Right lung (tissue), 5 donors: ENCODE measurements around the gene HPCAL1. TPM values are rescaled to one million over a fixed set of nuclear protein-coding genes. Genes with fewer than 3 reads are reported as not detected.

ENCODE experiments used
- DNase-seq, 2 donors: peaks; one replicate each; pipeline ENCODE4 v3.0.0-alpha.2; 2013
- polyA plus RNA-seq, 5 donors: library from polyadenylated mRNA; unstranded; fragments of 120-200 nt; gene quantifications; one replicate each; pipeline versions ENCODE4 v1.2.1 to v1.2.3, GENCODE V29; 2013; ENCODE audit warnings: inconsistent platforms in 1 of 5, low replicate concordance in 1 of 5; ENCODE audit not compliant: insufficient read length in 5 of 5, insufficient read depth in 1 of 5

HPCAL1 gene
- polyA plus RNA-seq, 5 donors: 48.4 to 95.0 (median 72.2) TPM

DNA sequence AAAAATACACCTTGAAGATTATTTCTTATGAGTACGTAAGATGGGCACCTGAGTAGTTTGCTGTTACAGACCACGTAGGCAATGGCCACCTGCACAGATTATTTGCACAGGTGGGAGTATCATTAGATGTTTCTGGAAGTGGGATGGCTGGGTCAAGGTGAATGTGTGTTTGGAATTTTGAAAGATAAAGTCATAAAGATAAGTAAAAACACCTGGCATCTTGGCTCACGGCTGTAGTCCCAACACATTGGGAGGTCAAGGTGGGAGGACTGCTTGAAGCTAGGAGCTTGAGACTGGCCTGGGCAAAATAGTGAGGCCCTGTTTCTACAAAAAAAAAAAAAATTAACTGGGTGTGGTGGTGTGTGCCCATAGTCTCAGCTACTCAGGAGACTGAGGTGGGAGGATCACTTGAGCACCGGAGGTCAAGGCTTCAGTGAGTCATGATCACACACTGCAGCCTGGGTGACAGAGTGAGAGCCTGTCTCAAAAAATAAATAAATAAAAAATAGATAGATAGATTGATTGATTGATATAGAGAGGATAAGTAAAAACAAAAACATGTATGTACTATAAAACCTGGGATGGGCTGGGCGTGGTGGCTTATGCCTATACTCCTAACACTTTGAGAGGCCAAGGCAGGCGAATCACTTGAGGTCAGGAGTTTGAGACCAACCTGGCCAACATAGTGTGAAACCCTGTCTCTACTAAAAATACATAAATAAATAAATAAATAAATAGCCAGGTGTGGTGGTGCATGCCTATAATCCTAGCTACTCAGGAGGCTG is 115.0 kb downstream of the HPCAL1 start:
- no peak for DNase-seq

- DNase-seq: no peak
Measured at GRCh38 chr2:10419553-10420257, 117.0 kb downstream of the HPCAL1 start.

DNA sequence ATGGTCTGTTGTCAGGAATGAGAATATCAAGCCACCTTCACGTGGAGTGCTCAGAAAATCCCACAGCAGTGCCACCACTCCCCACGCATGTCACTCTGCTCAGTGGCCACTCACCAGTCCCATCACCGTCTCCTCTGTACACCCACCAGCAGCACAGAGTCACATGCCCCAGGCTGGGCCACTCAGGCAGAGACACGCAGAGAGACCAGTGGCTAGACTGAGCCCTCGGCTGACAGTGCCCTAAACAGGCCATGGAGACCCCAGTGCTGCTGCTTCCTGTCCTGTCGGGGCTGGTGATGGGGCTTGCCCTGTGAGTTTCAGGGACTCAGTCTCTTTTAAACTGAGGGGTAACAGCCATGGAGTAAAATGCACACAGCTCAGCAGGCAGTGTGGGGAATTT is 119.5 kb downstream of the HPCAL1 start:
- DNase-seq: no peak

DNA sequence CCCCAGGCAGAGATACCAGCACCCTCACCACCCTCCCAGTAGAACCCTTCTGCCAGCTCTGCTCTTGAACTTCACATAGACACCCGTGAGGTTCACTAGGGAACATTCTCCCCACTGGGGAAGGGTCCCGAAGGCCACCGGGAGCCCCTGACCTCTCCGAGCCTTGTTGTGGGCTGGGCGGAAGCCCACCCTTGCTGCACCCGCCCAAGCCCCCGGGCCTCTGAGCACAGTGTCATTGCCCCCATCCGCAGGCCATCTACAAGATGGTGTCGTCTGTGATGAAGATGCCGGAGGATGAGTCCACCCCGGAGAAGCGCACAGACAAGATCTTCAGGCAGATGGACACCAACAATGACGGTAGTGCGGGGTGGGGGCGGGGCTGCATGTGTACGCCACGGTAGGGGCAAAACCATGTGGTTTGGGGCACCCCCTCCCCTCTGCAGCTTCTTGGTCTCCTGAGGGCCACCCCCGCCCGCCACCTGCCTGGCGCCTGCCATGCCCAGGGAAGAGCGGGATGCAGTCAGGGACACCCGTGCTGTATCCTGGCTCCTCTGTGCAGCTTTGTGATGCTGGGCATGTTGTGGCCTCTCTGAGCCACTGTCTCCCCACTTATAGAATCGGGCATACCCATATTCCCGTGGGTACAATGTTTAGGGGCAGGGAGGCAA is 120.2 kb downstream of the HPCAL1 start:
- no peak for DNase-seq

DNA sequence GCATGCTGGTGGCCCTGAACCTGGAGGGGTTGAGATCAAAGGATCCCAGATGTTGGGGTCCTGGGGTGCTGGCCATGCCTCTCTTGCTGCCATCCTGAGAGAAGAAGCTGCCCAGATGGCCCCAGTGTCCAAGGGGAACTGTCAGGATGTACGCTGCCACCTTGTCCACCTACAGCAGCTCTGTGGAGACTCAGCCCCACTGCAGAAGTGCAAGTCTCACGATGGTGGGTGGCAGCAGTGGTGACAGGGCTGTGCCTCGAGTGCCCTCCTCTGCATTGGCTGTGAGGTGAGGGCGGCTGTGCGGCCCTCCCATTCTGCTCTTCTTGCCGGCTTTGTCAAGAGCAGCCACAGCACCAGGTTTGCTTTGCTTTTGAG is 120.7 kb downstream of the HPCAL1 start:
- DNase-seq: no peak

- no peak for DNase-seq
Measured at GRCh38 chr2:10424051-10424450, 121.3 kb downstream of the HPCAL1 start.

GRCh38 chr2:10424916-10425505 is 122.3 kb downstream of the HPCAL1 start:
- no peak for DNase-seq

DNA sequence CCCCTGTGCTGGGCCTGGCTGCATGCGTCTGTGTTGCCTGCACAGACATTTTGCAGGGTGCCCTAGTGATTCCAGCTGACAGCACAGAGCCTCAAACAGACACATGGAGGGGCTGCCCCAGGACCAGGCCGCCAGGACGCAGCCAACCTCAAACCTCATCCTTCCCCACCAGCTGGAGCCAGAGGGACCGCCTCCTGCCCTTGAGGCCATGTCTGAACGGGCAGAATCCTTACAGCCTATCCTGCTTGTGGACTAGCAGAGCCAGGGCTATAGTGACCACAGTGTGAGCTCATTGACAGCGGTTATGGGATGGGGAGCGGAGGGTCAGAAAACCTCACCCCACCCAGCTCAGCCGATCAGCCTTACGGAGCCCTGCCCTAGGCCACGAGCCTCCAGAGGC is 123.0 kb downstream of the HPCAL1 start:
- no peak for DNase-seq

GRCh38 chr2:10426726-10427617 is 124.3 kb downstream of the HPCAL1 start:
- DNase-seq: no peak

DNA sequence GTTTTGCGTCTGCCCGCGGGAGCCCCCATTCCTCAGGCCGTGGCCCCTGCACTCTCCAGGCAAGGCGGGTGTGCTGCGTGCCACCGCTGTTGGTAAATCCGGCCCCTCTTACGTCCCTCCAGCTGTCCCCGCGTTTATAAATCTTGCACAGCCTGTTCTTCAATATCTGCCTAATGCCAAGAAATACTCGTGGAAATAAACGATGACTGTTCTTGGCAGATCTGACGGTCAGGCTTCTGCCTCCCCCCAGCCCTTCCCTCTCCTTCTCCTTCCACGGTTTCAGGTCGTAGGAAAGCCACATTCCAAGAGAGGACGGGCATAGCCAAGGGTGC is 124.9 kb downstream of the HPCAL1 start:
- DNase-seq: no peak

GRCh38 chr2:10428355-10428754 is 125.7 kb downstream of the HPCAL1 start:
- no peak for DNase-seq

DNA sequence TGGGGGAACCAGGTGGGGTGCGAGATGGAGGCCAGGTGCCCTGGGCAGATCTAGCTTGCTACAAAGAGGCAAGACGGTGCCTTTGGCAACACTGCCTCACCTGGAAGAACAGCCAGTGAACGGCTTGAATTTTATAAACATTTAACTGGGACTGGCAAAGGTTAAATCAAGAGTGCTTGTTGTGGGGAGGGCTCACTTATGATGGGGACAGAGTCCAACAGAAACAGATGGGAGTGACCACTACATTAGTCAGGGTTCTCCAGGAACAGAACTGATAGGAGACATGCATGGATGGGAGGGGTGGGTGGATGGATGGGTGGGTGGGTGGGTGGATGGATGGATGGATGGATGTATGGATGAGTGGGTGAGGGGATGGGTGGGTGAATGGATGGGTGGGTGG is 126.2 kb downstream of the HPCAL1 start:
- no peak for DNase-seq

DNA sequence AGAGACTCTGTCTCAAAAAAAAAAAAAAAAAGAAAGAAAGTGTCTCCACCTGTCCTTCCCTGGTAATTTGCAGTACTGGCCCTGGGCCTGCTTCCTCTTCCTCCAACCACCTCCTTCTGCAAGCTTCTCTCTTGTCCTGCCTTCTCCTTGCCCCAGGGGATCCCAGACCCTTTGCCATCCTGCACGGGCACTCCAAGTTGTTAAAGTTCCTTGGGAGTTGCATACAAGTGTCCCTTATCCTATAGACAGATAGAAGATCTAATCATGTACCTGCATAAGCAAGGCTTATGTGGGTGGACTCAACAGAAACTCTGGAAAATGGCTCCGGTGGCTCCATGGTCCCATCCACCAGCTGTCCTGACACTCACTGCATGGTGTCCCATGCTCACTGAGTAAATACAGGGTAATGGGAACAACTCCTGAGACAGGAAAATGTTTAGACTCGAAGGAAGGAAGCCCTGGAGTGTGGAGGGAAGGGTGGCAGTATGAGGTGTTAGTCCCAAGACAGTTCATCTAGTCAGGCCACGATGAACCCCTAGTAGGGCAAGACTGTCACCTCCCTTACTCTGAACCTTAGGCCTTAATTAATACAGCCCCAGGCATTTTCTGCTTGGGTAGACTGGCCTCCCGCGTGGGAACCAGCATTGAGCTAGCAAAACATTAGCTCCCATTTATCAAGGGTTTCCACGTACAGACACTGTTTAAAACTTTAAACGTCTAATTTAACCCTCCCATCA is 128.3 kb downstream of the HPCAL1 start:
- no peak for DNase-seq

DNA sequence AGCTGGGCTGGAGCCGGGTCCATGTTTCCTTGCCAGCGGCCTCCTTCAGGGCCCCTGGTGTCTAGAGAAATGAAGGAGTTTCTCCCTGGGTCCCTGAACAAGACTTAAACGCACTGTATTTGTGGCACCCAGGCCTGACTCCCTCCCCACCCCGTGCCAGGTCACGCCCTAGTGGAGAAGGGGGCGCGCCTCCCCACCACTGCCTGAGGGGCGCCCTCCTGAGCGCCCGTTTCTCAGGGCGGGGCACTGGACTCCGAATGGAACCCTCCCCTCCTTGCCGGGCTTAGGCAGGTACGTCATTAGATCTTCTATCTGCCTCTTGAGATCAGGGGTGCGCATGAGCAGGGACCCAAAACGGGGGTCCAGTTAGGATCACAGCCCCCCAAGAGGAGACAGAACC is 129.1 kb downstream of the HPCAL1 start:
- DNase-seq: no peak

GRCh38 chr2:10432311-10433181 is 129.8 kb downstream of the HPCAL1 start:
- DNase-seq: no peak

- no peak for DNase-seq
Measured at GRCh38 chr2:10433264-10433946, 130.7 kb downstream of the HPCAL1 start.

DNA sequence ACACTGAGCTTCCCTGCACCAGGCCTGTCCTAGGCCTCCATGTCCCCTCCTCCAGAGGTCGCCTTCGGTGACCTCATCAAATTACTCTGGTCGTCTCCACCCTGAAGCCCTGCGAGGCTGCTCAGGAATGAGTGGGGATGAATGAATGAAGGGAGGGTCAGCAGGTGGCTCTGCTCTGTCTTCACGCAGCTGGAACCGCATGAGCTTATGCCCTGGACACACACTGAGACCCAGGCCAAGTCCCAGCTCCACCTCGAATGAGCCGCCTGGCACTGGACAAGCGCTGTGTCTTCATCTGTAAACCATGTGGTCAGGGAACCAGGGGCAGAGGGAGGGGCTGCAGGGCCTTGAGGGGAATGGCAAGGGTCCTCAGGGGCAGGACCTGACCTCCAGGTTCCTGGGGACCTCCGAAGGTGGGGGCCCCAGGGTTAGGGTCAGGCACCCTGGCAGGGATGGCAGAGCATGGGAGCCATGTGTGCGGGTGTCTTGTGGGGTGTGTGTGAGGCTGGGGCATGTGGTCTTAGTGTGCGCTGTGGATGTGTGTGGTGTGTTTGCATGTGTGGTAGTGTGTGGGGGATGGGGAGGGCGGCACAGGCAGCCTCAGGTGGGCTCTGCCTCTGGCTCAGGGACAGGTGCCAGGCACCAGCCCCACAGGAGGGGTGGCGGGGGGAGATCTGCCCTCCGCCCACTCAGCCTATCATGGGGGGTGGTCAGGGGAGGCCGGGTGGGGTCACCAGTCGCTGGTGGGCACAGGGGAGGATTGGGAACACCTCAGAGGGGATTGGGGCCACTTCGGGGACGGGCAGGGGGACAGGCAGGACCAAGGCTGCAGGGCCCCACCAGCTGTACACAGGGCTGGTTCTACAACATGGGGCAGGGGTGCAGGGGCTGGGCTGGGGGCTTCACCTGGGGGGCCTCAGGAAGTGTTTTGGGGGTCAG is 131.5 kb downstream of the HPCAL1 start:
- no peak for DNase-seq
